GM12874 (cell line): Measurements from ENCODE around the gene SLF1.

Experiments used
- CTCF ChIP-seq: IDR thresholded peaks from 2 replicates; pipeline ENCODE4 v1.5.1; 2011; ENCODE audit warnings: low read depth, mild to moderate bottlenecking, control low read depth, low read length, moderate library complexity; ENCODE audit not compliant: insufficient read depth

SLF1 gene

GRCh38 chr5:94627191-94627590 lies 8.7 kb downstream of the SLF1 start:
- no peak for TF ChIP-seq CTCF

GRCh38 chr5:94632024-94632423 lies 13.6 kb downstream of the SLF1 start:
- TF ChIP-seq CTCF = no peak

- TF ChIP-seq CTCF = no peak
These were observed 21.7 kb downstream of the SLF1 start for GRCh38 chr5:94640176-94640575.

GRCh38 chr5:94645053-94645452 lies 26.6 kb downstream of the SLF1 start:
- TF ChIP-seq CTCF = no peak

GRCh38 chr5:94646758-94647157 lies 28.3 kb downstream of the SLF1 start:
- no peak for TF ChIP-seq CTCF

- TF ChIP-seq CTCF = no peak
These were observed 31.4 kb downstream of the SLF1 start for GRCh38 chr5:94649874-94650273.

- no peak for TF ChIP-seq CTCF
These were observed 39.8 kb downstream of the SLF1 start for GRCh38 chr5:94658272-94658671.

- TF ChIP-seq CTCF = no peak
These were observed 42.0 kb downstream of the SLF1 start for GRCh38 chr5:94660506-94660905.
